GM18868 (cell line): ENCODE results near the gene SPATA31A7.
"Not testable (repeated sequence)": the region's sequence is repeated elsewhere in the genome, so short reads cannot be mapped to it uniquely, and the experiment has no call there.

Experiments used
- ATAC-seq: cut with Tn5 transposase; IDR thresholded peaks from one replicate; pipeline ENCODE4 v1.9.1; 2021; ENCODE audit warnings: mild to moderate bottlenecking, moderate library complexity; ENCODE audit not compliant: unreplicated experiment

Gene SPATA31A7

DNA sequence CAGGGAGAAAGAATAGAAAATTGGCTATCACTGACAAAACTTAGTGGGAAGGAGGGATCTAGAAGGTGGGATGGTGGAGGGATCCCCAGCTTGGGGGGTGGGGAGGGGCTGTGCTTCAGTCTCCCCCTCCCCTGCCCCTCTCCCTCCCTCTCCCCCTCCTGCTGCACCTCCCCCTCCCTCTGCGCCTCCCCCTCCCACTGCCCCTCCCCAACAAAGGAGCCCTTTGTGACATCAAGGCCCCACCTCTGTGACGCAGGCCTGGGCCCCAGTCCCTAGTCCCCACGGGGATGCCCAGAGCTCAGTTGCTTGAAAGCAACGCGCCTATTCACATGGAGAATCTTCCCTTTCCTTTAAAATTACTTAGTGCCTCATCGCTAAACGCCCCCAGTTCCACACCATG, at the start of gene SPATA31A7:
Gene SPATA31A7, plus strand, starts transcription at position 301 of the 400 bp plus-strand sequence. Its CDS starts 29 bp downstream, at position 330.
- not testable (repeated sequence) for ATAC-seq

DNA sequence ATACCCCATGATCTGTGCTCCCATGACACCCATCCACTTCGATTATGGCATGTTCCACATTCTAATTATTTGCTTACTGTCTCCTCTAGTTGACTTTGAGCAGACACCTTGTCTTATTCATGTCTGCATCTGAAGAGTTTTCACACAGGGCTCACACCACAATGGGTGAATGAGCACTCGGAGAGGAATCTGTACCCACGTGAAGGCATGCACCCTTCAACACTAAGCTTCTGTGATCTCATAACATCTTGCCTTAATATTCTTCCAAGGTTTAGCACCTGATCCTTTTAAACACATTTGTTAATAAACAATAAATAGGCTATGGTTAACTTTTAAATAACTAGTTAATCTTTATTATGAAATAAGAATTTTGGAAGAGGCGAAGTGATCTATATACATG, 36.6 kb downstream of the SPATA31A7 start:
- not testable (repeated sequence) for ATAC-seq
